GM18517 (cell line): ENCODE data around the gene CCDC107.

ENCODE experiments used
- ATAC-seq: cut with Tn5 transposase; IDR thresholded peaks from one replicate; pipeline ENCODE4 v1.9.1; 2021; ENCODE audit warnings: mild to moderate bottlenecking, moderate library complexity; ENCODE audit not compliant: unreplicated experiment

CCDC107 gene

GRCh38 chr9:35682051-35682450, 24.0 kb downstream of the CCDC107 start:
- no peak for ATAC-seq

GRCh38 chr9:35682520-35683315, 24.6 kb downstream of the CCDC107 start:
- no peak for ATAC-seq

GRCh38 chr9:35683323-35683722, 25.2 kb downstream of the CCDC107 start:
- no peak for ATAC-seq

- no peak for ATAC-seq
Measured at GRCh38 chr9:35684921-35685320, 26.8 kb downstream of the CCDC107 start.

GRCh38 chr9:35685506-35685905, 27.4 kb downstream of the CCDC107 start:
- no peak for ATAC-seq

- ATAC-seq: no peak
Measured at GRCh38 chr9:35686222-35687203, 28.4 kb downstream of the CCDC107 start.

- ATAC-seq: no peak
Measured at GRCh38 chr9:35687306-35687705, 29.2 kb downstream of the CCDC107 start.

GRCh38 chr9:35687972-35688557, 30.0 kb downstream of the CCDC107 start:
- no peak for ATAC-seq

GRCh38 chr9:35688558-35689541, 30.8 kb downstream of the CCDC107 start:
- ATAC-seq: no peak

- ATAC-seq: no peak
Measured at GRCh38 chr9:35689542-35690293, 31.6 kb downstream of the CCDC107 start, which contains the start of gene TPM2. TPM2 (minus strand) TSS chr9:35689925; CDS start chr9:35689817, 108 bp downstream.

GRCh38 chr9:35690294-35690613, 32.2 kb downstream of the CCDC107 start:
- no peak for ATAC-seq

GRCh38 chr9:35690614-35691333, 32.7 kb downstream of the CCDC107 start:
- ATAC-seq: no peak

GRCh38 chr9:35691334-35691650, 33.2 kb downstream of the CCDC107 start:
- no peak for ATAC-seq

GRCh38 chr9:35691757-35692301, 33.7 kb downstream of the CCDC107 start:
- ATAC-seq: no peak

- no peak for ATAC-seq
Measured at GRCh38 chr9:35695943-35696401, 37.9 kb downstream of the CCDC107 start.

- peak; percentile 81 for ATAC-seq
Measured at GRCh38 chr9:35696520-35697215, 38.6 kb downstream of the CCDC107 start.

GRCh38 chr9:35697486-35697885, 39.4 kb downstream of the CCDC107 start:
- no peak for ATAC-seq

GRCh38 chr9:35698231-35698630, 40.1 kb downstream of the CCDC107 start:
- ATAC-seq: no peak
